KOPT-K1 (cell line): ENCODE measurements around the gene MRPL14.

Source experiments
- H3K27ac ChIP-seq: fragments of 200-600 bp; sonication (generic); 2 replicates; pipeline ENCODE4 v1.5.1; 2016; ENCODE audit warnings: antibody characterized with exemption, mild to moderate bottlenecking, low read depth, low read length; ENCODE audit not compliant: poor library complexity, severe bottlenecking
- H3K36me3 ChIP-seq: fragments of 200-600 bp; sonication (generic); 2 replicates; pipeline ENCODE4 v1.5.1; 2017; ENCODE audit warnings: antibody characterized with exemption, mild to moderate bottlenecking, low read length, moderate library complexity; ENCODE audit not compliant: insufficient read depth
- H3K9me3 ChIP-seq: fragments of 200-600 bp; sonication (generic); 2 replicates; pipeline ENCODE4 v1.5.1; 2017; ENCODE audit warnings: antibody characterized with exemption, low read length, mild to moderate bottlenecking; ENCODE audit not compliant: insufficient read depth, poor library complexity, severe bottlenecking

The MRPL14 gene

GRCh38 chr6:44119704-44120262, 7.5 kb downstream of the MRPL14 start:
- Histone ChIP-seq H3K9me3 (no peaks in the 10 kb centered on the region), H3K36me3 (peaks cover 44% of the 10 kb centered on the region), H3K27ac (no peak overlapping the region)

GRCh38 chr6:44117397-44118128, 9.7 kb downstream of the MRPL14 start:
- Histone ChIP-seq H3K27ac (no peak overlapping the region), H3K36me3 (peaks cover 60% of the 10 kb centered on the region), H3K9me3 (no peaks in the 10 kb centered on the region)

- peaks cover 67% of the 10 kb centered on the region for H3K36me3 ChIP-seq
- H3K9me3 ChIP-seq: no peaks in the 10 kb centered on the region
- no peak overlapping the region for H3K27ac ChIP-seq
Measured at GRCh38 chr6:44116641-44117382, 10.4 kb downstream of the MRPL14 start.

GRCh38 chr6:44115866-44116265, 11.4 kb downstream of the MRPL14 start:
- peaks cover 75% of the 10 kb centered on the region for H3K36me3 ChIP-seq
- H3K9me3 ChIP-seq: no peaks in the 10 kb centered on the region
- no peak overlapping the region for H3K27ac ChIP-seq

GRCh38 chr6:44113414-44113813, 13.8 kb downstream of the MRPL14 start:
- Histone ChIP-seq H3K27ac (no peak overlapping the region), H3K36me3 (peaks cover 86% of the 10 kb centered on the region), H3K9me3 (no peaks in the 10 kb centered on the region)

GRCh38 chr6:44111434-44112417, 15.5 kb downstream of the MRPL14 start:
- H3K36me3 ChIP-seq: peaks cover 90% of the 10 kb centered on the region

GRCh38 chr6:44110966-44111365, 16.3 kb downstream of the MRPL14 start:
- Histone ChIP-seq H3K27ac (no peak overlapping the region), H3K9me3 (no peaks in the 10 kb centered on the region), H3K36me3 (peaks cover 91% of the 10 kb centered on the region)

More at GRCh38 chr6:44111434-44112417, 15.5 kb downstream of the MRPL14 start:
- Histone ChIP-seq H3K9me3 (no peaks in the 10 kb centered on the region), H3K27ac (no peak overlapping the region)

- peaks cover 95% of the 10 kb centered on the region for H3K36me3 ChIP-seq
Measured at GRCh38 chr6:44110005-44110676, 17.1 kb downstream of the MRPL14 start.

GRCh38 chr6:44109212-44109611, 18.0 kb downstream of the MRPL14 start:
- H3K27ac ChIP-seq: no peak overlapping the region
- peaks cover 95% of the 10 kb centered on the region for H3K36me3 ChIP-seq
- H3K9me3 ChIP-seq: no peaks in the 10 kb centered on the region

More at GRCh38 chr6:44110005-44110676, 17.1 kb downstream of the MRPL14 start:
- H3K9me3 ChIP-seq: no peaks in the 10 kb centered on the region
- no peak overlapping the region for H3K27ac ChIP-seq

- Histone ChIP-seq H3K27ac (no peak overlapping the region), H3K36me3 (peaks cover 95% of the 10 kb centered on the region), H3K9me3 (no peaks in the 10 kb centered on the region)
Measured at GRCh38 chr6:44108471-44108870, 18.8 kb downstream of the MRPL14 start.

- H3K9me3 ChIP-seq: no peaks in the 10 kb centered on the region
- H3K36me3 ChIP-seq: peaks cover 87% of the 10 kb centered on the region
- no peak overlapping the region for H3K27ac ChIP-seq
Measured at GRCh38 chr6:44107017-44107416, 20.2 kb downstream of the MRPL14 start.

- H3K9me3 ChIP-seq: no peaks in the 10 kb centered on the region
- H3K36me3 ChIP-seq: peaks cover 83% of the 10 kb centered on the region
- no peak overlapping the region for H3K27ac ChIP-seq
Measured at GRCh38 chr6:44105993-44106740, 21.1 kb downstream of the MRPL14 start.

- peaks cover 83% of the 10 kb centered on the region for H3K36me3 ChIP-seq
- H3K27ac ChIP-seq: no peak overlapping the region
- no peaks in the 10 kb centered on the region for H3K9me3 ChIP-seq
Measured at GRCh38 chr6:44105146-44105545, 22.1 kb downstream of the MRPL14 start.
